K562 (cell line): Measurements from ENCODE around the gene TUBA1A. TPM values are rescaled to one million over a fixed set of nuclear protein-coding genes. Genes with fewer than 3 reads are reported as not detected.

Experiments
- AFF1 ChIP-seq, 2 experiments: fragments of 450-650 bp; IDR thresholded peaks; 2 replicates each; pipeline ENCODE4 v1.6.1; 2018; ENCODE audit warnings: mild to moderate bottlenecking in 2 of 2, low read depth in 1 of 2; ENCODE audit not compliant: partially characterized antibody in 2 of 2
- MEIS2 ChIP-seq: fragments of 450-650 bp; IDR thresholded peaks from 2 replicates; pipeline ENCODE4 v1.6.1; 2014; ENCODE audit warnings: mild to moderate bottlenecking; ENCODE audit not compliant: partially characterized antibody
- REST ChIP-seq, 2 experiments: fragments of 450-650 bp; formaldehyde crosslinking in 1 of 2; IDR thresholded peaks; 2 replicates each; pipeline versions ENCODE4 v1.4.0 to v1.6.1; 2014 to 2020; ENCODE audit warnings: mild to moderate bottlenecking in 2 of 2, borderline replicate concordance in 1 of 2, low read depth in 1 of 2
- ZBTB43 ChIP-seq: sonication (generic); formaldehyde crosslinking; IDR thresholded peaks from 2 replicates; pipeline ENCODE4 v1.8.0; 2023; ENCODE audit warnings: mild to moderate bottlenecking, missing genetic modification reagents
- ZNF253 ChIP-seq: fragments of 250-450 bp; sonication (Bioruptor Pico); conservative IDR thresholded peaks from 2 replicates; pipeline ENCODE4 v1.6.1; 2021; ENCODE audit warnings: mild to moderate bottlenecking
- polyA plus RNA-seq, 8 experiments: library from polyadenylated mRNA; depleted of rRNA in 4 of 8; stranded (reverse) in 5 of 8; unstranded in 3 of 8; fragments of >200 nt; fragmentation: Nextera tagmentation in 2 of 8; fragmentation: Illumina TruSeq in 1 of 8; extraction: Ambion mirVana in 2 of 8; extraction: Trizol in 1 of 8; gene quantifications; 2 replicates each; pipeline versions ENCODE4 v1.2.1 to v1.2.3, GENCODE V29; 2011 to 2014; ENCODE audit warnings: inconsistent platforms in 1 of 8, missing spikeins in 1 of 8
- total RNA-seq, 7 experiments: library from RNA; depleted of rRNA in 6 of 7; stranded (reverse); fragments of >200 nt in 6 of 7; fragmentation: Illumina TruSeq in 2 of 7; extraction: Trizol in 2 of 7; gene quantifications; 2 replicates each; pipeline versions ENCODE4 v1.2.1 to v1.2.3, GENCODE V29; 2011 to 2021; ENCODE audit warnings: low replicate concordance in 1 of 7
- TF ChIP-seq, protein P1 (sequence below): fragments of 250-450 bp; sonication (Bioruptor Pico); IDR thresholded peaks from 2 replicates; pipeline ENCODE4 v1.4.0; 2020; ENCODE audit warnings: mild to moderate bottlenecking, moderate library complexity, borderline replicate concordance
- TF ChIP-seq, protein P2 (sequence below): fragments of 450-650 bp; formaldehyde crosslinking; IDR thresholded peaks from 2 replicates; pipeline ENCODE4 v1.4.0; 2020; ENCODE audit warnings: mild to moderate bottlenecking, mixed read lengths

Gene TUBA1A
- total and polyA plus RNA-seq, 9 of the 15 experiments (the other 6 are each of a cell fraction or from before 2014, with no cell fraction given) = 7.4 to 45.1 (median 11.9) TPM

GRCh38 chr12:49200919-49201594 lies 12.2 kb upstream of the TUBA1A start (continued):
- no peak for TF ChIP-seq REST (IDR thresholded peaks at IDR 0.05; ENCODE audit: borderline replicate concordance)
- TF ChIP-seq REST (CRISPR knock-in tag; IDR thresholded peaks at IDR 0.05; ENCODE audit: low read depth) = no peak
- TF ChIP-seq, protein P1, sequence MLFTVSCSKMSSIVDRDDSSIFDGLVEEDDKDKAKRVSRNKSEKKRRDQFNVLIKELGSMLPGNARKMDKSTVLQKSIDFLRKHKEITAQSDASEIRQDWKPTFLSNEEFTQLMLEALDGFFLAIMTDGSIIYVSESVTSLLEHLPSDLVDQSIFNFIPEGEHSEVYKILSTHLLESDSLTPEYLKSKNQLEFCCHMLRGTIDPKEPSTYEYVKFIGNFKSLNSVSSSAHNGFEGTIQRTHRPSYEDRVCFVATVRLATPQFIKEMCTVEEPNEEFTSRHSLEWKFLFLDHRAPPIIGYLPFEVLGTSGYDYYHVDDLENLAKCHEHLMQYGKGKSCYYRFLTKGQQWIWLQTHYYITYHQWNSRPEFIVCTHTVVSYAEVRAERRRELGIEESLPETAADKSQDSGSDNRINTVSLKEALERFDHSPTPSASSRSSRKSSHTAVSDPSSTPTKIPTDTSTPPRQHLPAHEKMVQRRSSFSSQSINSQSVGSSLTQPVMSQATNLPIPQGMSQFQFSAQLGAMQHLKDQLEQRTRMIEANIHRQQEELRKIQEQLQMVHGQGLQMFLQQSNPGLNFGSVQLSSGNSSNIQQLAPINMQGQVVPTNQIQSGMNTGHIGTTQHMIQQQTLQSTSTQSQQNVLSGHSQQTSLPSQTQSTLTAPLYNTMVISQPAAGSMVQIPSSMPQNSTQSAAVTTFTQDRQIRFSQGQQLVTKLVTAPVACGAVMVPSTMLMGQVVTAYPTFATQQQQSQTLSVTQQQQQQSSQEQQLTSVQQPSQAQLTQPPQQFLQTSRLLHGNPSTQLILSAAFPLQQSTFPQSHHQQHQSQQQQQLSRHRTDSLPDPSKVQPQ = no peak
- no peak for TF ChIP-seq AFF1 (IDR thresholded peaks at IDR 0.05; ENCODE audit: low read depth in 1 of 2, partially characterized antibody in 2 of 2)
- peak; percentile 28 for TF ChIP-seq MEIS2
- TF ChIP-seq, protein P2, sequence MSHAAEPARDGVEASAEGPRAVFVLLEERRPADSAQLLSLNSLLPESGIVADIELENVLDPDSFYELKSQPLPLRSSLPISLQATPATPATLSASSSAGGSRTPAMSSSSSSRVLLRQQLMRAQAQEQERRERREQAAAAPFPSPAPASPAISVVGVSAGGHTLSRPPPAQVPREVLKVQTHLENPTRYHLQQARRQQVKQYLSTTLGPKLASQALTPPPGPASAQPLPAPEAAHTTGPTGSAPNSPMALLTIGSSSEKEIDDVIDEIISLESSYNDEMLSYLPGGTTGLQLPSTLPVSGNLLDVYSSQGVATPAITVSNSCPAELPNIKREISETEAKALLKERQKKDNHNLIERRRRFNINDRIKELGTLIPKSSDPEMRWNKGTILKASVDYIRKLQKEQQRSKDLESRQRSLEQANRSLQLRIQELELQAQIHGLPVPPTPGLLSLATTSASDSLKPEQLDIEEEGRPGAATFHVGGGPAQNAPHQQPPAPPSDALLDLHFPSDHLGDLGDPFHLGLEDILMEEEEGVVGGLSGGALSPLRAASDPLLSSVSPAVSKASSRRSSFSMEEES = peak; percentile 75
- no peak for TF ChIP-seq ZNF253 (CRISPR knock-in tag)
- TF ChIP-seq ZBTB43 (CRISPR knock-in tag) = no peak
